Inflammatory macrophage treated with lipopolysaccharide for 1 hour (primary cell): Measurements from ENCODE around the gene GPR65.

ENCODE experiments used
- DNase-seq, 2 donors: peaks; one replicate each; pipeline ENCODE4 v3.0.0-alpha.2; 2020 to 2022

Gene GPR65, protein sequence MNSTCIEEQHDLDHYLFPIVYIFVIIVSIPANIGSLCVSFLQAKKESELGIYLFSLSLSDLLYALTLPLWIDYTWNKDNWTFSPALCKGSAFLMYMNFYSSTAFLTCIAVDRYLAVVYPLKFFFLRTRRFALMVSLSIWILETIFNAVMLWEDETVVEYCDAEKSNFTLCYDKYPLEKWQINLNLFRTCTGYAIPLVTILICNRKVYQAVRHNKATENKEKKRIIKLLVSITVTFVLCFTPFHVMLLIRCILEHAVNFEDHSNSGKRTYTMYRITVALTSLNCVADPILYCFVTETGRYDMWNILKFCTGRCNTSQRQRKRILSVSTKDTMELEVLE

DNA sequence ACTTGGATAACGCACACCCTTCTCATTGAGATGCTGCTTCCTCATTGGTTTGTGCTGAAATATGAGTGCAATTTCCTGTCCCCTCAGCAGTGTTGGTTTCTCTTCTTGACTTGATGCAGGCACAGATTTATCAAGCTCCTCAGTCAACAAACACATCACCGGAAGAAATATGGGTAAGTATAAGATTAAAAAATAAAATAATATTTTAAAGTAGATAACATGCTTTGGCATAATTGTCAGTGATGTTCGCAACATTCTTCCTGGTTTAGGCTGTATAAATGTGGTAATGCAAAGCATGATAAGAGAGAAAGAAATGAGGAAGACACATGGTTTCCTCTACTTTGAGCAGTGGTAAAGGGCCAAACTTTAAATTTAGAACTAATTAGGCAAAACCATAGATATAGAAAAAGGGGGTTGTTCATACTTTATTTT is at the start of gene GPR65:
TSS of gene GPR65 (plus strand) at position 86 of the 432 bp plus-strand sequence. CDS start 5,713 bp downstream, outside the sequence.
- DNase-seq = peak; percentile 61 to 72

DNA sequence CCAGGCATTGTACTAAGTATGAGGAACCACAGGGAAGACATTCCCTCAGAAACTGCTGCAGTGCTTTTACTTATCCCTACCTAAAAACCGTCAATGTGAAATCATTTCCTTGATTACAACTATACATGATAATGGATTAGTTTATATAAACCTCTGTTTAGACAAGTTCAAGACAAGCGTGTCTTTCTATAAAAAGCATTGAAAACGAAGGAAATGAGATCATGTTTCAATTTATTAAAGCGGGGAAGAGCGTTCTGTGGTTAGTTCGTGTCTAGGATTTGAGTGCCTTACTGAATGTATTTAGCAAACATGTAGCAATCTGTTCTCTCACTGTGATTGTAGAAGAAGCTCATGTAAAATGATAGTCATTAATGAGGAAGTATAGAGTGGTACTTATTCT is 49.4 kb upstream of the GPR65 start:
- peak in 1 of 2 donors; percentile 2 for DNase-seq

DNA sequence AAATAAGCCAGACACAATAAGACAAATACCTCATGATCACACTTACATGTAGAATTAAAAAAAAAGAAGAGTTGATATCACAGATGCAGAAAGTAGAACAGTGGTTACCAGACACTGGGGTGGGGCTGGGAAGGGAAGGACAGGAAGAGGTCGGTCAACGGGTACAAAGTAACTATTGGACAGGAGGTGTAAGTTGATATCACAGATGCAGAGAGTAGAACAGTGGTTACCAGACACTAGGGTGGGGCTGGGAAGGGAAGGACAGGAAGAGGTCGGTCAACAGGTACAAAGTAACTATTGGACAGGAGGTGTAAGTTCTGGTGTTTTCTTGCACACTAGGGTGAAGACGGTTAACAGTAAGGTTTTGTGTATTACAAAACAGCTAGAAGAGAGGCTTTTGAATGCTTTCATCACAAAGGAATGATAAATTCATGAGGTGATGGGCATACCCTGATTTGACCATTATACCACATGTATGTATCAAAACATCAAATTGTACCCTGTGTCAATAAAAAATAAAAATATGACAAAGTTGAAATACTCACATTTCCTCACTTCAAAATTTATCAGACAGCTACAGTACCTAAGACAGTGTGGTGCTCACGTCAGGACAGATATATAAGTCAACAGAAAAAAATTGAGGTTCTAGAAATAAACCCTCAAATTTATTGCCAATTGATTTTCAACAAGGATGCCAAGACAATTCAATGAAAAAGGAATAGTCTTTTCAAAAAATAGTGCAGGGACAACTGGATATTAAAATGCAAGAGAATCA is 44.7 kb upstream of the GPR65 start:
- no peak for DNase-seq

DNA sequence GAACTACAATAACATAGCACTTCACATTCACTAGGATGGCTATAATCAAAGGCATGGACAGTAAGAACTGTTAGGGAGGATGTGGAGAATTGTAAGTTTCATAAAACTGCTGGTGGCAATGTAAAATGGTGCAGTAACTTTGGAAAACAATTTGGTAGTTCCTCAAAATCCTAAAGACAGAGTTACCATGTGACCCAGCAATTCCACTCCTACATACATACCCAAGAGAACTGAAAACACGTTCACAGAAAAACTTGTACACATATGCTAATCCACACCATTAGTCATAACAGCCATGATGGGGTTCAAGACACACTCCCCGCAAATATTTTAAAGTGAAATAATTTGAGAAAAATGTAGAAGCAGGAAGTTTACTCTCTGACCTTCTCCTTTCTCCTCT is 43.7 kb upstream of the GPR65 start:
- DNase-seq = peak; percentile 25 to 42

DNA sequence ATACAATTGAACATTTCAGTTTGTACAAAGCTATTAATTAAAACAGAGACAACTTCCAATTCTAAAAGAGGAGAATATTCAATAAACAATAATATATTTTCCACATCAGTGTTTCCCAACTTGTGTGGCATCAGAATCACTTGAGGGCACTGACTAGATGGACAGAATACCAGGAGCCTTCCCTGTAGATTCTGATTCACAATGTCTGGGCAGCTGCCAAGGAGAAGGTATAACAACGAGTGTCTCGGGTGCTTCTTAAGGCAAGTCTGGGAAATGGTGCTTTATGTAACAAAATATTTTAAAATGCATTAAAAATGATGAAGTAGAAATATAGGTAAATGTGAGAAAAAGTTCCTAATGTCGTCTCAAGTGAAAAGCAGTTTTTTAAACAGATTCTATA is 38.1 kb upstream of the GPR65 start:
- no peak for DNase-seq

DNA sequence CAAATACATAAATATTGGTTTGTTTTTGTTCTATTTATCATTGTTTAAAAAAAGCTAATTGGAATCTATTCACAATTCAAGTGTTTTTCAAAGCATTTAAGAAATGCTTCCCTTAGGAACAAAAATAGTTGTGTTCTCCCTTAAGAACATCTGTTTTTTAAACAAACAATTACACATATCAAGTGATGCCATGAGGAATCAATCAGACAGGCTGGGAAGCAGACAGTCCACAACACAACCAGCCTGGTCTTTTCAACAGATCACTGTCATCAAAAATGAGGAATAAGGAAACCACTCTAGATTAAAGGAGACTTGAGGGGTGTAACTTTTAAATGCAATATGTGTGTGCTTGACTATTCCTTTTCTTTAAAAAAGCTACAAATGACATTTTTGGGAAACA is 37.4 kb upstream of the GPR65 start:
- DNase-seq = no peak

DNA sequence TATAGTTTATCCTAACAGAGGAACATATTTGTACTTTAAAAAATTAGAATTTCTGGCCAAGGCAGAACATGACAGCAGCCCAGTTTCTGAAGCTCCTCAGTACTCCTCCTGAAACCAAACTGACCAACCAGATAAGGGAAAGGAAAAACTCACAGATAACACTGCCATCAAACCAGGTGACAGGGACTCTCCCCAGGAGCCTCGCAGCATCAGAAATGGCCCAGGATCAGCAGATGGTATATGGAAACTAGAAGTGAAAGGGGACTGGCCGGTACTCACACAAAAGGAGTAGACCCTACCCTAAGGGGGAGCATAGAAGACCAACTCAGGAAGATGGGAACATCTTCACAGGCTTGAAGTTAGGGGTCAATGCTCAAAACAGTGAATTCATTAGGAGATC is 33.9 kb upstream of the GPR65 start:
- no peak for DNase-seq

DNA sequence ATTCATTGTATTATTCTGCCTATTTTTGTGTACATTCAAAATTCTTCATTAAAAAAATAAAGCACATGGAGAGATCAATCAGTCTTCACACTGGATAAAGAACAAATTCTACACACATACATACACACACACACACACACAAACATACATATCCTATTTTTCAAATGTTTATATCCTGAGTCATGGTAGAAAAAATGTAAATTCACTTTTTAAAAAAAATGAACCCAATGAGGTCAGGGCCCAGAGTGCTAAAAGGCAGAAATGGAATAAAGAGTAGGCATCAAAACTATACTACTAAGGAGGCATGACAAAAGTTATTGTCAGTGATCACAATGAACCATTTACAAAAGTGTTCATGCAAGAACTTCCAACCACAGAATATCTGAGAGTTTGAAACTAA is 29.3 kb upstream of the GPR65 start:
- DNase-seq = no peak

DNA sequence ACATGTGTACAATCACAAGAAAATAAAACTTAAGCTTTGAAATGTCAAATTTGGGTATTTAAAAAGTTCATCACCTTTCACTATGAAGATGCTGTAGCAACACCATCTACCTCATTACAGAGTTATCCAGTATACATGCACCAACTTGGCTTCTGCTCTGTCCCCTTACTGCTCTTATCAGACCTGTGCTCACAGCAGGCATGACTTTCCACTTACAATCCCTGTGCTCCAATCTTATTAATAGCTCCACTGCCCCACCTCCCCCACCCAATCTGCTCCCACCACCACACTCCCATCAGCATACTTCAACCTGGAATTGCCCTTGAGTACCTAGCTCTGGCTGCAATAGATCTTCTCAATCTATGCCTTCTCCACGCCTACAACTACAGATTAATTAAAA is 25.2 kb upstream of the GPR65 start:
- no peak for DNase-seq

DNA sequence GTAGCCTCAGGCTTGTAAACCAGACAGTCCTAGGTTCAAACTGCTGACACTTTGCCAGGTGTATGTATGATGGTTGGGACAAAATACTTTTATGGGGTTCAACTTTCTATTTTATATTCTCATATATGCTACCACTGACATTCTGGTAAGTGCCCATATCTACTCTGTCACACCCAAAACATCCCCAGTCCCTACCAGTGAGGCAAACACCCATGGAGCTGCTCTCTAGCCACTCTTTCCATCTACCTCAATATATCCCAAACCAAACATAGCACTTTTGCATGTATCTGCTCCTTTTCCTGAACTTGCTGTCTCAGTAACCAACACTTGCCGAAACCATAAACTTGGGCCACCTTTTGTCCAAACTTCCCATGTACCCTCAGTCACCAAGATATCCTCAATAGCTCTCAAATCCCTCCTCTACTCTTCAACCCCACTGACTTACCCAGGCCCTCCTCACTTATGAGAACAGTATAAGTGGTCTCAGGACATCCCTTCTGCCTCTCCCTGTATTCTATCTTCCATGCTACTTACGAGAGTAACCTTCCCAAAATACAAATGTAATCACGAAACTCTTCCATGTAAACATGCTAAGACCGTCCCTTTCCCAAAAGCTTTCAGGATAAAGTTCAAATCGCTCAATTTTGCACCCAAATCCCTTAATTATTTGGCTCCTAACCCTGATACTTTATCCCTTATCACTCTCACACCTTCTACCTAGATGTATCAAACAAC is 15.5 kb upstream of the GPR65 start:
- no peak for DNase-seq

DNA sequence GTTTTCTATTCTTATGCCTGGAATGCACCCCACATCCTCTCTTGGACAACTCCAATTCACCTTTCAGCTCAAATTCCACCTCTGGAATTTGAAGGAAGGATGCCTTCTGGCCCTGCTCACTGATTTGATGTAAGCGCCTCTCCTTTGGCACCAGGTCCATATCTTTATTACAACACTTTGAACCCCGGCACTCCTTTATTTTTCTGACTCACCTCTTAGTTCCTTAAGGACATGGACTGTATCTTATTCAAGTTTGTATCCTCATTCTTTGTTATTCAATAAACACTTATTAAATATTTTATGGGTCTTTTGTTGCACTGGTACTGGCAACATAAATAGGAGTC is 15.0 kb upstream of the GPR65 start:
- DNase-seq = no peak

DNA sequence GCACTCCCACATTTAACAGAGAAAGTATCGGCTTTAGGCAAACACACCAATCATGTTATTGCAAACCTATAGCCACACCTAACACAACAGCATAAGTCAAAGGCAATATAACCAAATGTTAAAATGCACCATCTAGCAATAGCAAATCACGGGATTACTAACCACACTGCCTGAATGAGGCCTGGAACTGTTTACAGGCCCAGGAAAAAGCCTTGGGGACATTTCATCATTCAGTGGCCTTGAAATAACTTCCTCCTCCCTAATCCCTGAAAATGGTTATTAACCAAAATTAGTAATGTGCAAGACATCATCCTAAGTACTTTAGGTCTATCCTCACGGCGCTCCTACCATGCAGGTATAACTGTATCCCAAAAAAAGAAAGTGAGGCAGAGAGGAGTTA is 14.3 kb upstream of the GPR65 start:
- peak; percentile 28 to 57 for DNase-seq

DNA sequence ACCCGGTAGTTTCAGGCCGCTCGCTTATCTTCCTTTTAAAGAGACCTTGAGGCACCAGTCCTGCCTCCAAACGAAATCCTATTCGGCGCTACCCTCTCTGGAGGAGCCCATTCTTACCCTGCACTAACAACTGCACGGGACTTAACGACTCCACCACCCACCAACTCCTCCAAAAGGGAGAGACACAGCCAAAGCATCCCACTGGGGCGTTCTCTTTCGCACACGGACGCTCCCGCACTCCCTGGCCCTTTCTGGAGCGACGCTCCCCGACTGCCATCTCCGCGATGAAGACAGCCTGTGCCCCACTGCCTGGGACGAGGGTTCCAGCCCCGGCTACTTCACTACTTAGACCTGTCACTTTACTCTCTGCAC is 12.6 kb upstream of the GPR65 start:
- no peak for DNase-seq

DNA sequence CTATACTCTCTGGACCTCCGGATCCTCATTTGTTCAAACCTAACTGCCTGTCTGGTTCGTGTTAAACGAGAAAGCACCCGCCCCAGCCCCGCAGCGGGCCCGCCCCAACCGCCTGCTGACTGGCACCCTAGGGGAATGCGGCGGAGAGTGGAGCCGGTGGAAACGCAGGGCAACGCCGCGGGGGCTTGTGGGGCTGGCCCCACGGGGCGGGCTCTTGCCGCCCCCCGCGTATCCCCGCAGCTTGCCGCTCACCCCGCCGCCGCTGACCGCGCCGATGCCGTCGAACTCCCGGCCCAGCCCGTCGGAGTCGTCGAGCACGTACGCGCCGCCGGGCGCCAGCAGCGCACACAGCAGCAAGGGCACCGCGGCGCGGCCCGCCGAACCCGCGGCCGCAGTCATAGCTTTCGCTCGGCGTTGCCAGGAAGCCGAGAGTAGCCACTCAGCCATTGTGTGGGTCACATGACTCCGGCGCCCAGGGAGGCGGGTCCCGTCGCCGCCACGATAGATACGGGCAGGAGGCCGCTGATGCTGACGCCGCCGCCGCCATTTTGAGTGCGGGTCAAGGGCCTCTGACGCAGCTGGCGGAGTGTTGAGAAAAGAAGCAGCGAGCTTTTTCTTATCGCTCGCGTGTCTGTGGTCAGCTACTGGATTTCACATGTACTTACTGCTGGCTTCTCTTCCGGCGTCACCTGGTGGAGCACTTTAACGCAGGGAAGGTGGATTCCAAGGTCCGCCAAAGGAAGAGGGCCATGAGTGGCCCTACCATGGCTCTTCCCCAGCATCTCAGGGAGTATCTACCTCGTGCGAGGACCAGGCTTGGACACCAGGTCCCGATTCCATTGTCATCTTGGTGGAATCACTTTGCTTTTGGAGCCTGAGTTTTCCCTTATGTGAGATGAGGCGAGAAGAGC is 12.0 kb upstream of the GPR65 start, which contains the start of gene GALC:
TSS of gene GALC (minus strand) at position 465 of the 911 bp plus-strand sequence. CDS start at position 447, 18 bp downstream.
- DNase-seq = peak; percentile 92

DNA sequence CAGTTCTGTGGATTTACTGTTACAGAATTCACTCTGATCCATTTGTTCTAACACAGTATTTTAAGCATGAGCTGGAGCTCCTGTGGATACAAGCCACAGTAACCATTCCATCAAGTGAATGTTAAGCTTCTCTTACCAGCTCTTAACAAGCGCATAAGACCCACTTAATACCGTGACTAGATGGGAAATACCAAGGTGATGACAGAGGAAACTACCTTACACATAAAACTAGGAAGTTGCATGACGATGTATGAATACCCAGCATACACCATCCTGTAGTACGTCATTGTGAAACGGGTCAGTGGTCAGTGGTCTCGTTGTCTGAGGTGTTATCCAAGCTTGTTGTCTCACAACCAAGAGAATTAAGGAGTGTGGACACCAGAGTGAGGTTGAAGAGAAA is 10.0 kb upstream of the GPR65 start:
- peak; percentile 69 to 89 for DNase-seq

DNA sequence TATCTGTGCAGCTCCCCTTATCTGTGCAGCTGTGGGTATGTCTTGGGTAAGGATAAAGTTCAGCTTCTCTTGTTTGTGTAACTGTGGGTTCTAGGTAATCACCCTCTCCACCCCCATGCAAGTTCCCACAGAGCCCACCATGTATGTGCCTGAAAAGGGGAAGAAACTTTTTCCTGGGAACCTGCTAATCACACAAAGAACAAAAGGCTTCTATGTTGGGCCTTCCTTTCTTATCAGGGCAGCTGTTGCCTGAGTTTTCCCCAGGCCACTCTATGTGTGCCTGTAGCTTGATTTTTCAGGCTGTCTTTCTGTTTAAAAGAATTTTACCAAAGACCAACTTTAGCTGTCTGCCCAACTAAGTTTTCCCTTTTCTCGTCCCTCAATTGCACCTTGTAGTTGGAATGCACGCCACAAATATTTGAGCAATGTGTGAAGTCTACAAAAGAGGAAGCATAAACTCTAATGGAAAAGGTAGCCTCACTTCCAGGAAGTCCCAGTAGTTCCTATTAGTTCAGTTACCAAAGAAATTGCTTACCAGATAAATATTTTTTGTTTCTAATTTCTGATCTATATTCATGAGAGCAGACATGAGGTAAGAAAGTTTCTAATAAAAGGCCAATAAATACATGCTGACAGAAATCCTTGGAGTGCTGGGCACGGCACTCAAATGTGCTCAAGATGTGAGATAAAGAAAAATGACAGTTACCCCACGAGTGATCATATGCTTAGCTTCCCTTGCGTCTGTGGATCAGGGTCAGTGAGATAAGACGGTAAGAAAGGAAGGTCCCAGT is 9.2 kb upstream of the GPR65 start:
- DNase-seq = peak; percentile 39 to 67

DNA sequence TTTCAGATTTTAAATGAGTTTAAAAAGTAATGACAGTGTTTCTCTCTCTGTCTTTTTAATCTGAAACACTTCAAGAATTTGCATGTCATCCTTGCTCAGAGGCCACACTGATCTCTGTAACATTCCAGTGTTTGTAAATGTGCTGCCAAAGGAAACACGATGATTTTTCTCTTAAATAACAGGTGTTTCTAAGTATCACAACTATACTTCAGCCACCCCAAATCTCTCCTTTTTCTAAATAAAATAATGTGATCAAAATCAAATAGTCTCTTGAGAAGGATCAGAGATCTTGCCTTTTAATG is 8.7 kb upstream of the GPR65 start:
- DNase-seq = no peak

DNA sequence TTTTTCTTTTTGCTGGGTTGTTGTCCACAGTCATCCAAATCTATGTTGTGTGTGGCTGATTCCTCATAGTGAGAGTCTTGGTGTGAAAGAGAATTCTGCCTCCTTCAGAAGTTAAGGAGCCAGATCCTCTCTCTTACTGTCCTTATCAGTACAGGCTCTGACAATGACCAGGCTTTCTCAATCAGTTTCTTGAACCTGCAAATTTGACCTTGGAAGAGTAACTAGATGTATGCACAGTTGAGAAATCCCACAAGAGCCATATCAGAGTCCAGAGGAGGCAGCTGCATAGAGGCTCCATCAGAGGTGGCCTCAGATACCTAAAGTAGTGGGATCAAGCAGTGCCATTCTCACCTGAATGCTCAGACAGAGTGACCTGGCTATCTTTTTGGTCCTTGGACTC is 6.5 kb upstream of the GPR65 start:
- DNase-seq = no peak

DNA sequence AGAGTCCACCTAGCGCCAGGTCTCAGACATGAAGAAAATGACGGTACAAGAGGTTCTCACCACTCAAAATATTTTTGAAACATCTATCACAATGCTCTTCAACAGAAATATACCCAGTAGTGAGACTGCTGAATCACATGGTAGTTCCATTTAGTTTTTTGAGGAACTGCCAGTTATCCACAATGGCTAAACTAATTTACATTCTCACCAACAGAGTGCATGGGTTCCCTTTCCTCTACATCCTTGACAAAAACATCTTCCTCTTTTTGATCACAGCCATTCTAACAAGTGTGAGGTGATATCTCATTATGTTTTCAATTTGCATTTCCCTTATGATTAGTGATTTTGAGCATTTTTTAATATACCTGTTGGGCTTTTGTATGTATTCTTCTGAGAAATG is 5.7 kb upstream of the GPR65 start:
- peak; percentile 72 to 81 for DNase-seq

DNA sequence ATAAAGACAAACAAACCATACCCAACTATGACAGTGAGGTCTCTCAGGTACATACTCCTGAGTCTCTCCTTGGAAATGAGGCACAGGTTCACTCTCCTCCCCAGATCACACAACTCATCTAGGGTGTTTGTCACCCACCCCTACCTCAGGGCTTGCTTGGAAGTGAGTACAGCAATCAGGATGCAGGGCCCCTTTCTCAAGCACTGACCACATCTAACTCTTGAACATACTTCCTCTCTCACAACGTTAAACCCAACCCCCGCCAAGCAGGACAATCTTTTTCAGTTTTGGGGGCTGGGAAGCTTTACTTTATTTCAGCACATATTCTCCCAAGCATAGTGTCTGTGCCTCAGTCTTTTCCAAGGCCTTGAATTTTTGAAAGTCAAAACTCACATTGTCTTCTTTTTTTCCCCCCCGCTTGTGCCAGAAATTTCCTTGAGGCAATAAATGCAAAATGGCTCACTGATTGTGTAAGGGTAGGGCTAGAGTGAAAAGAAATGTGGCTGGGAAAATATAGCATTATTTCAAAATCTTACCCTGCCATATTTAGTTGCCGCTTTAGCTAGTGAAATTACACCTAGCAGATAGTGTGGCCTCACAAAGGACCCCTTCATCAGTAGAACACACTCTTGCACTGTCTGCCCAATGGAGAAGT is 2.4 kb upstream of the GPR65 start:
- DNase-seq = peak; percentile 56 to 66

DNA sequence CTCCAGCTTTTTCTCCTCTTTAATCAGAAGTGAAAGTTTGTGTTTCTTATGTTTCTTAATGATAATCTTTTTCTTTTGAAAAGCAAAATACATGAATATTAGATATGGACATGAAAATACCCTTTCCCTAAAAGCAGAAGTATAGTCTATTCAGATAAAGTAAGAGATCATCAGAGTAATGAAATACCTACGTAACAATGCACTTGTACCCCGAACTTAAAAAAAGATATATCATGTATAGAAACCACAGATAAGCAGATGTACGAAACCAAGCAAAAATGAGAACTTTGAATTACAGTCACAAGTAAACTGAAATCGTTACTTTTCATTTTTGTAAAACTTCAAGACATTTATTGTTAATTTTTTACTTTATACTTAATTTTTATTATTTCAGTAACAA is 1.5 kb upstream of the GPR65 start:
- peak; percentile 34 for DNase-seq
